ENCODE measurements around the gene PKHD1.

Gene PKHD1

GRCh38 chr6:52087498-52087999, at the start of gene PKHD1:
Gene PKHD1 (minus strand): TSS chr6:52087613. CDS start chr6:52084933, 2,680 bp downstream.
- DNase-seq = no peak

- no peak for DNase-seq
These were observed 49.6 kb upstream of the PKHD1 start for GRCh38 chr6:52136934-52137467.

- DNase-seq = no peak
These were observed 48.6 kb upstream of the PKHD1 start for GRCh38 chr6:52136055-52136454.

- no peak for DNase-seq
These were observed 47.8 kb upstream of the PKHD1 start for GRCh38 chr6:52135217-52135616.

GRCh38 chr6:52134011-52134410, 46.6 kb upstream of the PKHD1 start:
- no peak for DNase-seq

- DNase-seq = no peak
These were observed 45.9 kb upstream of the PKHD1 start for GRCh38 chr6:52133324-52133723.

GRCh38 chr6:52132292-52132691, 44.9 kb upstream of the PKHD1 start:
- DNase-seq = no peak

- DNase-seq = no peak
These were observed 43.0 kb upstream of the PKHD1 start for GRCh38 chr6:52130440-52130839.

GRCh38 chr6:52127957-52128356, 40.5 kb upstream of the PKHD1 start:
- DNase-seq = no peak

GRCh38 chr6:52126231-52126630, 38.8 kb upstream of the PKHD1 start:
- DNase-seq = no peak

- DNase-seq = no peak
These were observed 38.2 kb upstream of the PKHD1 start for GRCh38 chr6:52125572-52125971.

GRCh38 chr6:52125139-52125538, 37.7 kb upstream of the PKHD1 start:
- DNase-seq = no peak

- no peak for DNase-seq
These were observed 37.0 kb upstream of the PKHD1 start for GRCh38 chr6:52124126-52125121.

GRCh38 chr6:52123251-52123650, 35.8 kb upstream of the PKHD1 start:
- no peak for DNase-seq

GRCh38 chr6:52117352-52117751, 29.9 kb upstream of the PKHD1 start:
- DNase-seq = no peak

GRCh38 chr6:52116605-52116948, 29.2 kb upstream of the PKHD1 start:
- DNase-seq = no peak

GRCh38 chr6:52115891-52116604, 28.6 kb upstream of the PKHD1 start:
- DNase-seq = no peak

GRCh38 chr6:52115145-52115741, 27.8 kb upstream of the PKHD1 start:
- DNase-seq = no peak

- DNase-seq = no peak
These were observed 21.8 kb upstream of the PKHD1 start for GRCh38 chr6:52109171-52109571.

GRCh38 chr6:52108128-52108527, 20.7 kb upstream of the PKHD1 start:
- no peak for DNase-seq

- no peak for DNase-seq
These were observed 19.6 kb upstream of the PKHD1 start for GRCh38 chr6:52106994-52107393.

- no peak for DNase-seq
These were observed 17.6 kb upstream of the PKHD1 start for GRCh38 chr6:52104979-52105378.

- no peak for DNase-seq
These were observed 16.2 kb upstream of the PKHD1 start for GRCh38 chr6:52103623-52104022.

Measured in KG1 (cell line).